Lower lobe of right lung (tissue), 2 donors: ENCODE data around the gene C2CD4C. TPM values are rescaled to one million over a fixed set of nuclear protein-coding genes. Genes with fewer than 3 reads are reported as not detected.

Experiments
- ATAC-seq, 2 donors: fragments of 200-7000 bp; cut with Tn5 transposase; one replicate each; pipeline ENCODE4 v1.9.1; 2020 to 2022; ENCODE audit warnings: mild to moderate bottlenecking in 2 of 2, moderate library complexity in 2 of 2
- DNase-seq: peaks from one replicate; pipeline ENCODE4 v3.0.0-alpha.2; 2020
- H3K27ac ChIP-seq: fragments of 200-600 bp; one replicate; pipeline ENCODE4 v1.8.0; 2022
- H3K27me3 ChIP-seq: fragments of 200-600 bp; one replicate; pipeline ENCODE4 v1.8.0; 2022; ENCODE audit warnings: low read depth
- H3K36me3 ChIP-seq: fragments of 200-600 bp; one replicate; pipeline ENCODE4 v1.8.0; 2022; ENCODE audit warnings: mild to moderate bottlenecking
- H3K4me1 ChIP-seq: fragments of 200-600 bp; one replicate; pipeline ENCODE4 v1.8.0; 2022
- H3K4me3 ChIP-seq: fragments of 200-600 bp; one replicate; pipeline ENCODE4 v1.8.0; 2022; ENCODE audit warnings: mild to moderate bottlenecking
- H3K9me3 ChIP-seq: fragments of 200-600 bp; one replicate; pipeline ENCODE4 v1.8.0; 2022
- CTCF ChIP-seq: fragments of 200-600 bp; IDR thresholded peaks from one replicate; pipeline ENCODE4 v1.8.0; 2022; ENCODE audit warnings: antibody characterized with exemption, mild to moderate bottlenecking
- intact Hi-C: fragments of 100-400 bp; cut with DNase I; formaldehyde crosslinking; loops from one replicate; pipeline ENCODE4 v1.11.0; 2022
- total RNA-seq: library from RNA; stranded (reverse); fragmentation: NEBNext Ultra II Directional; extraction: Animal tissue kit (Norgen Biotek cat#: 25700); gene quantifications from one replicate; pipeline ENCODE4 v1.2.1, GENCODE V29; 2021
- donor health status: DM: no; HTN: yes; CAD: no; lungs with severe emphysema.

C2CD4C gene
- total RNA-seq, 1 donor from 2014 or later: 2.2 TPM

- no peak for TF ChIP-seq CTCF
- Histone ChIP-seq H3K27ac (no peak overlapping the region), H3K27me3 (peaks cover 28% of the 10 kb centered on the region), H3K4me1 (peaks cover 7% of the 10 kb centered on the region), H3K36me3 (no peaks in the 10 kb centered on the region), H3K4me3 (no peak overlapping the region), H3K9me3 (no peaks in the 10 kb centered on the region)
- DNase-seq: no peak
- intact Hi-C loops: no loop called here
- no peak for ATAC-seq
Observed at GRCh38 chr19:369876-370275, 39.1 kb downstream of the C2CD4C start.

- no peaks in the 10 kb centered on the region for H3K36me3 ChIP-seq
- intact Hi-C loops: no loop called here
- H3K27ac ChIP-seq: no peak overlapping the region
- TF ChIP-seq CTCF: no peak
- peaks cover 23% of the 10 kb centered on the region for H3K27me3 ChIP-seq
- H3K4me3 ChIP-seq: no peak overlapping the region
- ATAC-seq (no peak), DNase-seq (no peak)
- no peaks in the 10 kb centered on the region for H3K9me3 ChIP-seq
- H3K4me1 ChIP-seq: peaks cover 7% of the 10 kb centered on the region
Observed at GRCh38 chr19:369256-369655, 39.7 kb downstream of the C2CD4C start.

GRCh38 chr19:368630-369024 lies 40.3 kb downstream of the C2CD4C start:
- H3K4me1 ChIP-seq: peaks cover 7% of the 10 kb centered on the region
- no peaks in the 10 kb centered on the region for H3K36me3 ChIP-seq
- H3K9me3 ChIP-seq: no peaks in the 10 kb centered on the region
- peaks cover 16% of the 10 kb centered on the region for H3K27me3 ChIP-seq
- ATAC-seq: no peak
- TF ChIP-seq CTCF: no peak
- no peak overlapping the region for H3K27ac ChIP-seq
- DNase-seq: no peak
- H3K4me3 ChIP-seq: no peak overlapping the region
- intact Hi-C loops: no loop called here

- no peak for TF ChIP-seq CTCF
- Histone ChIP-seq H3K36me3 (no peaks in the 10 kb centered on the region), H3K27ac (no peak overlapping the region), H3K9me3 (no peaks in the 10 kb centered on the region), H3K4me1 (peaks cover 7% of the 10 kb centered on the region), H3K4me3 (no peak overlapping the region), H3K27me3 (peaks cover 11% of the 10 kb centered on the region)
- no peak for ATAC-seq
- intact Hi-C loops: no loop called here
- DNase-seq: no peak
Observed at GRCh38 chr19:367963-368629, 40.9 kb downstream of the C2CD4C start.

- Histone ChIP-seq H3K27me3 (peaks cover 10% of the 10 kb centered on the region), H3K4me3 (no peak overlapping the region), H3K36me3 (no peaks in the 10 kb centered on the region), H3K4me1 (peaks cover 7% of the 10 kb centered on the region), H3K9me3 (no peaks in the 10 kb centered on the region), H3K27ac (no peak overlapping the region)
- intact Hi-C loops: no loop called here
- TF ChIP-seq CTCF: no peak
- ATAC-seq: no peak
- DNase-seq: no peak
Observed at GRCh38 chr19:367561-367960, 41.4 kb downstream of the C2CD4C start.
